MM.1S (cell line): ENCODE results near the gene TSGA10IP.

Source experiments
- CTCF ChIP-seq: fragments of 300-600 bp; sonication (generic); IDR thresholded peaks from 2 replicates; pipeline ENCODE4 v1.5.1; 2016; ENCODE audit warnings: antibody characterized with exemption, low read length, mixed read lengths
- EZH2 ChIP-seq: fragments of 300-600 bp; sonication (generic); optimal IDR thresholded peaks from 2 replicates; pipeline ENCODE3; 2017; ENCODE audit warnings: low read depth, mild to moderate bottlenecking, antibody characterized with exemption, low read length, mixed read lengths

DNA sequence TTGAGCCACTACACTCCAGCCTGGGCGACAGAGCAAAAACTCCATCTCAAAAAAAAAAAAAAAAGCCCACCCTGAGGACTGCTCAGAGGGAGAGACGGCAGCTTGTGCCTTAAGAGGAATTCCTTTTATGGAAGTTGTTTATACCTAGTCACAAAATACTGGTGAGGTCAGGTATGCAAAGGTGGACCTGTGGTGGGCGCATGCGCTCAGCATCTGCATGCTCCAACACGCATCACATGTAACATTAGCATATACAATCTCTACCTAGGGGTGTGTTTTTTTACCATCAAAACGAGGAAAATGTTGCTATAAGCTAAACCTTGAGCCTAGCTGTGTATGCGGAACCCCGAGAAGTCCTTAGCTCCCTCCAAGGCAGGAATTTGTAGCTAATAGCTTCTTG, 9.5 kb downstream of the TSGA10IP start:
- TF ChIP-seq CTCF (no peak), EZH2 (no peak)
